ENCODE data around the gene HK1.

Gene HK1

GRCh38 chr10:69359148-69359547 lies 80.9 kb downstream of the HK1 start:
- Histone ChIP-seq H3K27me3 (replicated peaks; ENCODE audit: insufficient read depth, low read length) (no peaks in the 10 kb centered on the region), H3K4me2 (ENCODE audit: low read depth, low read length) (no peak overlapping the region), H3K36me3 (replicated peaks; ENCODE audit: insufficient read depth, low read length) (no peaks in the 10 kb centered on the region), H3K9me2 (replicated peaks; ENCODE audit: insufficient read depth, low read length) (no peaks in the 10 kb centered on the region), H3K9me3 (replicated peaks; ENCODE audit: insufficient read depth, low read length) (no peaks in the 10 kb centered on the region), H3K27ac (ENCODE audit: low read length) (no peak overlapping the region), H3K9ac (ENCODE audit: low read length) (no peak overlapping the region), H3K4me1 (ENCODE audit: low read length) (no peaks in the 10 kb centered on the region), H2AFZ (ENCODE audit: low read length) (no peak overlapping the region), H4K20me1 (ENCODE audit: insufficient read depth, low read length) (no peaks in the 10 kb centered on the region), H3F3A (ENCODE audit: insufficient read depth, low read length) (no peaks in the 10 kb centered on the region), H3K4me3 (ENCODE audit: low read length) (no peak overlapping the region), H3K79me2 (ENCODE audit: low read length) (no peaks in the 10 kb centered on the region)
- no peak for DNase-seq
- TF ChIP-seq EZH2 (optimal IDR thresholded peaks at IDR 0.05; ENCODE audit: low read depth, low read length) = no peak
- no peak for TF ChIP-seq EZH2phosphoT487 (IDR thresholded peaks at IDR 0.05; ENCODE audit: low read length)
- no peak for TF ChIP-seq CTCF (IDR thresholded peaks at IDR 0.05; ENCODE audit: low read length)

- H3K9me2 ChIP-seq (replicated peaks; ENCODE audit: insufficient read depth, low read length) = no peaks in the 10 kb centered on the region
- no peaks in the 10 kb centered on the region for H3K4me1 ChIP-seq (ENCODE audit: low read length)
- no peak overlapping the region for H3K4me2 ChIP-seq (ENCODE audit: low read depth, low read length)
- H3F3A ChIP-seq (ENCODE audit: insufficient read depth, low read length) = no peaks in the 10 kb centered on the region
- H3K9ac ChIP-seq (ENCODE audit: low read length) = no peak overlapping the region
- H3K27me3 ChIP-seq (replicated peaks; ENCODE audit: insufficient read depth, low read length) = no peaks in the 10 kb centered on the region
- H2AFZ ChIP-seq (ENCODE audit: low read length) = no peak overlapping the region
- TF ChIP-seq EZH2phosphoT487 (IDR thresholded peaks at IDR 0.05; ENCODE audit: low read length) (no peak), CTCF (IDR thresholded peaks at IDR 0.05; ENCODE audit: low read length) (no peak), EZH2 (optimal IDR thresholded peaks at IDR 0.05; ENCODE audit: low read depth, low read length) (no peak)
- DNase-seq = no peak
- no peaks in the 10 kb centered on the region for H3K79me2 ChIP-seq (ENCODE audit: low read length)
- H3K4me3 ChIP-seq (ENCODE audit: low read length) = no peak overlapping the region
- H3K36me3 ChIP-seq (replicated peaks; ENCODE audit: insufficient read depth, low read length) = no peaks in the 10 kb centered on the region
- no peaks in the 10 kb centered on the region for H3K9me3 ChIP-seq (replicated peaks; ENCODE audit: insufficient read depth, low read length)
- H4K20me1 ChIP-seq (ENCODE audit: insufficient read depth, low read length) = no peaks in the 10 kb centered on the region
- no peak overlapping the region for H3K27ac ChIP-seq (ENCODE audit: low read length)
These were observed 81.3 kb downstream of the HK1 start for GRCh38 chr10:69359594-69359993.

- no peak overlapping the region for H3K9ac ChIP-seq (ENCODE audit: low read length)
- H4K20me1 ChIP-seq (ENCODE audit: insufficient read depth, low read length) = no peaks in the 10 kb centered on the region
- no peak overlapping the region for H2AFZ ChIP-seq (ENCODE audit: low read length)
- H3K79me2 ChIP-seq (ENCODE audit: low read length) = no peaks in the 10 kb centered on the region
- TF ChIP-seq EZH2phosphoT487 (IDR thresholded peaks at IDR 0.05; ENCODE audit: low read length) (no peak), EZH2 (optimal IDR thresholded peaks at IDR 0.05; ENCODE audit: low read depth, low read length) (no peak), CTCF (IDR thresholded peaks at IDR 0.05; ENCODE audit: low read length) (no peak)
- H3K9me3 ChIP-seq (replicated peaks; ENCODE audit: insufficient read depth, low read length) = no peaks in the 10 kb centered on the region
- H3F3A ChIP-seq (ENCODE audit: insufficient read depth, low read length) = no peaks in the 10 kb centered on the region
- no peak for DNase-seq
- H3K4me1 ChIP-seq (ENCODE audit: low read length) = no peaks in the 10 kb centered on the region
- H3K27ac ChIP-seq (ENCODE audit: low read length) = no peak overlapping the region
- no peaks in the 10 kb centered on the region for H3K27me3 ChIP-seq (replicated peaks; ENCODE audit: insufficient read depth, low read length)
- no peaks in the 10 kb centered on the region for H3K36me3 ChIP-seq (replicated peaks; ENCODE audit: insufficient read depth, low read length)
- no peak overlapping the region for H3K4me3 ChIP-seq (ENCODE audit: low read length)
- H3K4me2 ChIP-seq (ENCODE audit: low read depth, low read length) = no peak overlapping the region
- H3K9me2 ChIP-seq (replicated peaks; ENCODE audit: insufficient read depth, low read length) = no peaks in the 10 kb centered on the region
These were observed 82.4 kb downstream of the HK1 start for GRCh38 chr10:69360485-69361302.

All from MM.1S (cell line).